ENCODE data around the gene IFNLR1. TPM values are rescaled to one million over a fixed set of nuclear protein-coding genes. Genes with fewer than 3 reads are reported as not detected.
A peak's percentile ranks its signal among the peaks of the same experiment; 100 is the strongest.

The IFNLR1 gene
- total and polyA plus RNA-seq, 2 of the 8 experiments (the other 6 are each of a cell fraction or from before 2014, with no cell fraction given): 6.8 to 10.1 TPM

- Histone ChIP-seq H3K56ac (replicated peaks; ENCODE audit: insufficient read length, low read depth, low read length) (no peak overlapping the region), H3K27me3 (replicated peaks in 1 of 4; ENCODE audit: control insufficient read depth in 3 of 4, extremely low read depth in 1 of 4, insufficient read depth in 3 of 4, low read length in 3 of 4) (no peaks in the 10 kb centered on the region), H4K20me1 (replicated peaks in 1 of 2; ENCODE audit: control insufficient read depth in 1 of 2, insufficient read depth in 2 of 2, low read length in 2 of 2) (peaks cover 0 to 10% of the 10 kb centered on the region in 2 experiments), H3K4ac (replicated peaks; ENCODE audit: insufficient read length, low read depth, low read length) (peak overlapping the region; percentile 9), H2BK5ac (ENCODE audit: low read depth, low read length) (no peak overlapping the region), H4K91ac (replicated peaks; ENCODE audit: insufficient read length, low read length) (no peak overlapping the region), H3K14ac (ENCODE audit: insufficient read length) (no peak overlapping the region), H2BK120ac (replicated peaks; ENCODE audit: low read depth, low read length) (no peak overlapping the region), H3K4me2 (ENCODE audit: insufficient read depth in 1 of 2, low read depth in 2 of 2, low read length in 2 of 2) (no peak overlapping the region; a peak in 1 of 4 replicates), H3K79me2 (ENCODE audit: control insufficient read depth in 1 of 2, insufficient read depth in 2 of 2, low read length in 2 of 2) (peaks cover 0 to 6% of the 10 kb centered on the region in 2 experiments; a peak in 1 of 4 replicates), H3K9me3 (ENCODE audit: insufficient read depth in 2 of 2, low read depth in 1 of 2, low read length in 1 of 2) (no peaks in the 10 kb centered on the region), H3K36me3 (ENCODE audit: control insufficient read depth in 2 of 4, insufficient read depth in 4 of 4, low read length in 3 of 4) (peaks cover 4 to 24% (median 10%) of the 10 kb centered on the region in 4 experiments; a peak in 6 of 8 replicates), H4K8ac (ENCODE audit: extremely low read depth, insufficient read depth, low read length) (no peak overlapping the region), H3K4me1 (replicated peaks in 1 of 4; ENCODE audit: control insufficient read depth in 3 of 4, insufficient read depth in 4 of 4, low read length in 3 of 4) (peaks cover 3 to 23% (median 13%) of the 10 kb centered on the region in 4 experiments), H2BK20ac (ENCODE audit: low read length) (no peak overlapping the region), H2AK5ac (ENCODE audit: low read depth, low read length) (no peak overlapping the region; the same call in 1 of the 2 replicates), H2BK12ac (ENCODE audit: low read depth, low read length) (peak overlapping the region; percentile 6; the same call in 1 of the 2 replicates), H2AFZ (ENCODE audit: low read length) (no peak overlapping the region), H3K23me2 (ENCODE audit: low read depth, low read length) (no peaks in the 10 kb centered on the region), H2BK15ac (ENCODE audit: low read length) (no peak overlapping the region), H3K18ac (ENCODE audit: extremely low read depth, low read length) (no peak overlapping the region), H4K5ac (ENCODE audit: insufficient read length, low read depth, low read length) (no peak overlapping the region), H3K23ac (ENCODE audit: insufficient read length) (no peak overlapping the region), H3K27ac (ENCODE audit: low read depth, low read length) (0 out of 2 replicates have a peak overlapping the region, but pooled peaks have one; percentile 7), H3K79me1 (ENCODE audit: low read depth, low read length) (no peaks in the 10 kb centered on the region), H3K4me3 (ENCODE audit: extremely low read depth in 1 of 4, insufficient read depth in 2 of 4, low read depth in 3 of 4, low read length in 4 of 4) (no peak overlapping the region), H3K9ac (replicated peaks in 1 of 4; ENCODE audit: extremely low read depth in 1 of 4, low read depth in 3 of 4, low read length in 3 of 4) (no peak overlapping the region)
- POLR2A ChIA-PET (ENCODE audit: partially characterized antibody): interaction anchor here (0.8 to 7.2 kb wide), 7 partner anchors 10 to 236 kb away, joined by 3 to 82 read pairs (median 5); partner anchors contain the start of gene IFNLR1
- CTCF ChIA-PET (ENCODE audit: partially characterized antibody): interaction anchor here (0.6 to 10.9 kb wide), 41 partner anchors 8 to 531 kb away, joined by 3 to 85 read pairs (median 4); partner anchors contain the start of genes IFNLR1, IL22RA1 and SRSF10
- DNase-seq (ENCODE audit: low read depth in 1 of 2, low spot score in 2 of 2) (peak in 1 of 2 experiments; percentile 70), FAIRE-seq (no peak)
- WGBS, 2 experiments (ENCODE audit: extremely low coverage in 1 of 2, insufficient coverage in 1 of 2, insufficient read length in 1 of 2, insufficient replicate concordance in 2 of 2, low coverage in 1 of 2, low lambda C conversion rate in 2 of 2, missing lambda C conversion rate in 1 of 2): 76% methylated on average over 11 of the region's 11 CpGs; no CpG with 5 or more reads in 1 of the 2 experiments
- no peak for TF ChIP-seq SAP30 (IDR thresholded peaks at IDR 0.05; ENCODE audit: insufficient read depth, insufficient replicate concordance, low read length)
- TF ChIP-seq SP1 (IDR thresholded peaks at IDR 0.05; ENCODE audit: low read depth, low read length): no peak
- no peak for TF ChIP-seq CEBPB (IDR thresholded peaks at IDR 0.05; ENCODE audit: low read depth, low read length)
- TF ChIP-seq TAF7 (optimal IDR thresholded peaks at IDR 0.05; ENCODE audit: borderline replicate concordance, low read depth, low read length): no peak
- no peak for TF ChIP-seq TAF1 (IDR thresholded peaks at IDR 0.05; ENCODE audit: low read depth, low read length)
- 0 out of 2 replicates have a peak, but pooled peaks have one; percentile 14 for TF ChIP-seq YY1 (IDR thresholded peaks at IDR 0.05; ENCODE audit: low read depth, low read length)
- TF ChIP-seq CBX8 (IDR thresholded peaks at IDR 0.05; ENCODE audit: borderline replicate concordance, low read depth, low read length): no peak
- no peak for TF ChIP-seq ASH2L (IDR thresholded peaks at IDR 0.05; ENCODE audit: low read length)
- TF ChIP-seq BACH1 (IDR thresholded peaks at IDR 0.05; ENCODE audit: low read length): no peak
- TF ChIP-seq TCF12 (IDR thresholded peaks at IDR 0.05; ENCODE audit: low read depth, low read length): no peak
- no peak for TF ChIP-seq RNF2 (IDR thresholded peaks at IDR 0.05; ENCODE audit: borderline replicate concordance, low read depth, low read length, missing control alignments, poor library complexity, severe bottlenecking)
- TF ChIP-seq RXRA (IDR thresholded peaks at IDR 0.05; ENCODE audit: insufficient read depth, low read depth, low read length): no peak
Measured at GRCh38 chr1:24155011-24155782, 31.9 kb downstream of the IFNLR1 start.

Measured in H1 (cell line).